8988T (cell line): ENCODE measurements around the gene MCC.
A peak's percentile ranks its signal among the peaks of the same experiment; 100 is the strongest.

Experiments
- DNase-seq: peaks from one replicate; pipeline ENCODE4 v3.0.0; 2011

Gene MCC

GRCh38 chr5:113217619-113218184 lies 270.6 kb downstream of the MCC start:
- DNase-seq, result no peak

- DNase-seq, result no peak
These were observed 271.7 kb downstream of the MCC start for GRCh38 chr5:113216545-113216944.

- no peak for DNase-seq
These were observed 272.7 kb downstream of the MCC start for GRCh38 chr5:113215401-113216060.

- DNase-seq, result no peak
These were observed 273.5 kb downstream of the MCC start for GRCh38 chr5:113214606-113215323.

- no peak for DNase-seq
These were observed 274.5 kb downstream of the MCC start for GRCh38 chr5:113213551-113214425.

GRCh38 chr5:113212244-113212920 lies 275.9 kb downstream of the MCC start:
- no peak for DNase-seq

GRCh38 chr5:113209498-113209897 lies 278.8 kb downstream of the MCC start:
- DNase-seq, result no peak

- peak; percentile 28 for DNase-seq
These were observed 282.4 kb downstream of the MCC start for GRCh38 chr5:113205807-113206206.

- DNase-seq, result no peak
These were observed 282.9 kb downstream of the MCC start for GRCh38 chr5:113205323-113205722.

- no peak for DNase-seq
These were observed 283.6 kb downstream of the MCC start for GRCh38 chr5:113204525-113205161.

- DNase-seq, result no peak
These were observed 284.3 kb downstream of the MCC start for GRCh38 chr5:113203916-113204315.

GRCh38 chr5:113202746-113203716 lies 285.2 kb downstream of the MCC start:
- no peak for DNase-seq

- no peak for DNase-seq
These were observed 286.0 kb downstream of the MCC start for GRCh38 chr5:113202287-113202686.

- DNase-seq, result no peak
These were observed 286.5 kb downstream of the MCC start for GRCh38 chr5:113201715-113202114.

GRCh38 chr5:113199122-113199905 lies 288.9 kb downstream of the MCC start:
- no peak for DNase-seq

GRCh38 chr5:113197456-113198200 lies 290.6 kb downstream of the MCC start:
- DNase-seq, result no peak

- DNase-seq, result no peak
These were observed 292.5 kb downstream of the MCC start for GRCh38 chr5:113195771-113196170.

- no peak for DNase-seq
These were observed 293.0 kb downstream of the MCC start for GRCh38 chr5:113195251-113195650.

GRCh38 chr5:113194591-113194990 lies 293.7 kb downstream of the MCC start:
- DNase-seq, result no peak
